HG03575 (cell line): ENCODE data around the gene MYLK.
"Not testable (repeated sequence)": the region's sequence is repeated elsewhere in the genome, so short reads cannot be mapped to it uniquely, and the experiment has no call there.

Source experiments
- ATAC-seq: cut with Tn5 transposase; IDR thresholded peaks from one replicate; pipeline ENCODE4 v1.9.1; 2021; ENCODE audit not compliant: unreplicated experiment, insufficient number of reproducible peaks, low FRiP score; ENCODE audit errors: extremely low read depth

Gene MYLK

GRCh38 chr3:123719061-123719756, 164.9 kb downstream of the MYLK start:
- ATAC-seq, result not testable (repeated sequence)

- ATAC-seq, result no peak
Observed at GRCh38 chr3:123718108-123718507, 166.0 kb downstream of the MYLK start.

GRCh38 chr3:123717451-123717850, 166.7 kb downstream of the MYLK start:
- ATAC-seq, result not testable (repeated sequence)

GRCh38 chr3:123716411-123716810, 167.7 kb downstream of the MYLK start:
- ATAC-seq, result no peak

- no peak for ATAC-seq
Observed at GRCh38 chr3:123713211-123713610, 170.9 kb downstream of the MYLK start.

GRCh38 chr3:123712077-123712860, 171.9 kb downstream of the MYLK start:
- ATAC-seq, result no peak

GRCh38 chr3:123711356-123711755, 172.8 kb downstream of the MYLK start:
- ATAC-seq, result no peak

GRCh38 chr3:123708531-123708930, 175.6 kb downstream of the MYLK start:
- no peak for ATAC-seq

GRCh38 chr3:123707641-123708040, 176.5 kb downstream of the MYLK start:
- not testable (repeated sequence) for ATAC-seq

- no peak for ATAC-seq
Observed at GRCh38 chr3:123706871-123707270, 177.3 kb downstream of the MYLK start.

- ATAC-seq, result no peak
Observed at GRCh38 chr3:123705488-123706285, 178.4 kb downstream of the MYLK start.

- ATAC-seq, result not testable (repeated sequence)
Observed at GRCh38 chr3:123703663-123704062, 180.5 kb downstream of the MYLK start.

GRCh38 chr3:123702720-123703119, 181.4 kb downstream of the MYLK start:
- no peak for ATAC-seq

GRCh38 chr3:123702057-123702456, 182.1 kb downstream of the MYLK start:
- ATAC-seq, result not testable (repeated sequence)

- ATAC-seq, result no peak
Observed at GRCh38 chr3:123700791-123701722, 183.1 kb downstream of the MYLK start.

GRCh38 chr3:123698813-123699212, 185.3 kb downstream of the MYLK start:
- ATAC-seq, result no peak

- no peak for ATAC-seq
Observed at GRCh38 chr3:123696808-123697207, 187.3 kb downstream of the MYLK start.

GRCh38 chr3:123695731-123696640, 188.1 kb downstream of the MYLK start:
- ATAC-seq, result no peak
